GM12865 (cell line): ENCODE measurements around the gene INF2.

ENCODE experiments used
- DNase-seq: peaks from one replicate; pipeline ENCODE4 v3.0.0; 2010; ENCODE audit warnings: low read depth
- H3K4me3 ChIP-seq: 2 replicates; pipeline ENCODE4 v1.5.1; 2011; ENCODE audit warnings: mild to moderate bottlenecking, low read depth, low read length, control low read depth
- CTCF ChIP-seq: IDR thresholded peaks from 2 replicates; pipeline ENCODE4 v1.5.1; 2011; ENCODE audit warnings: low read length, control low read depth, low read depth, inconsistent platforms; ENCODE audit not compliant: insufficient read depth; ENCODE audit errors: missing control alignments

The INF2 gene

GRCh38 chr14:104757238-104757585, 67.8 kb downstream of the INF2 start:
- TF ChIP-seq CTCF, result no peak
- H3K4me3 ChIP-seq, result no peak overlapping the region
- DNase-seq, result no peak

DNA sequence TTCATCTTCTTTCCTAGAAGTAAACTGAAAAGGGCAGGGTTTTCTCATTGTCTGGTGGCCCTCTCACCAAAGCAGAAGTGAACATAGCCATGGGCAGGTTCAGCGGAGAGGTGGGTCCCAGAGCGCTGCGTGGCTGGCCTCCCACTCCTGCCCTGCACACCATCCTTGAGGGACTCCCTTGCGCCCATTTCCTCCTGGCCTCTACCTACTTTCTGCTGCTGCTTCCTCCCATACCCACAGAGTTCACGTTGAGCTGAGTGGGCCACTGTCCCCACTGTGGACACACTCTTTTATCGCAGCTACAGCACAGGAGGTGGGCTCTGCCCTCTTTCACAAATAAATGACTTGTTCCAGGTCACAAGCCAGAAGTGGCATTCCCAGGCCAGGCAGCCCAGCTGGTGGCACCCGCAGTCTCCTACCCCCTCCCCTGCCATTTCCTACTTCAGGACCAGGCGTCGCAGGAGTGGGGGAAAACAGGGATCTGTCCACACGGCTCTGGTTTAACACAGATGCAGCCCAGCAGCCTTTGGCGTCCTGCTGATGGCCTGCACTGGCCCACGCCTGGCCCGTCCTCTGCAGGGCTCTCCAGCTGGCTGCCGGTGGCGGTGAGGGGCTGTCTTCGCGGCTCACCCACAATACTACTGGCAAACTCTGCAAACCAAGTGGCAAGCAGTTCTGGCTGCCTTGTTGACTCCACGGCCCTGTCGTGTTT, 68.4 kb downstream of the INF2 start:
- no peak overlapping the region for H3K4me3 ChIP-seq
- DNase-seq, result no peak
- no peak for TF ChIP-seq CTCF

- H3K4me3 ChIP-seq, result no peak overlapping the region
- no peak for TF ChIP-seq CTCF
- DNase-seq, result no peak
These were observed 69.9 kb downstream of the INF2 start for GRCh38 chr14:104758981-104759969.

DNA sequence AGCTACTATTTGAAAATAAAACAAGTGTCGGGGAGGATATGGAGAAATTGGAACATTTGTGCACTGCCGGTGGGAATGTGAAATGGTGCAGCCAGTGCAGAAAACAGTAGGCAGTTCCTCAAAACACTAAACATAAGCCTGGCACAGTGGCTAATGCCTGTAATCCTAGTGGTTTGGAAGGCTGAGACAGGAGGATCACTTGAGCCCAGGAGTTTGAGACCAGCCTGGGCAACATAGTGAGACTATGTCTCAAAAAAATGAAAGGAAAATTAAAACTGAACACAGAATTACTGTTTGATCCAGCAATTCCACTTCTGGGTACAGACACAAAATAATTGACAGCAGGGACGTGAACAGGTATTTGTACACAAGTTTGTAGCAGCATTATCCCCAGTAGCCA, 76.1 kb downstream of the INF2 start:
- no peak overlapping the region for H3K4me3 ChIP-seq
- TF ChIP-seq CTCF, result no peak
- no peak for DNase-seq

DNA sequence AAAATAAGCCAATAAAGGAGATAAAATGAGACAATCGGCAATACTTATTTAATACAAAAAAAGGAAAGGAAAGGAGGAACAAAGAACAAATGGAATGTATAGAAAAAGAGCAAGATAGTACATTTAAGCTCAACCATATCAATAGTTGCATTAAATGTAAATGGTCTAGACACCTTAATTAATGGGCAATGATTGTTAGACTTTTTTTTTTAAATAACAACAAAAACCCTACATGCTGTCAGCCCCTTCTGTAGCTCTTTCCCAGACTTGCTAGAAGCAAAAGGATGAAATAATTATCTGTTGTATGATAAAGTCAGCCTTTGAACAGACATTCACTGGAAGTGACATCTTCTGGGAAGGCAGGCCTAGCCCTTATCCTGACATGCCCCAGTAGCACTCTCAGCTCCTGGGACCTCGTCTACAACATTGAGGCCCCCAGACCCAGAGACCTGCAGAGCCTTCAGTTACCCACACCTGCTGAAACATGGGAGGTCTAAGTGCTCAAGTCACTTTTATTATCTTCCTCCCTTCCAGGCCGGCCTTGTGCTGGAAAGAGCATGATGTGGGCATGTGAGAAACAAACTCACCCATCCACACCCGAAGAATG, 76.9 kb downstream of the INF2 start:
- no peak for DNase-seq
- no peak for TF ChIP-seq CTCF
- H3K4me3 ChIP-seq, result no peak overlapping the region

DNA sequence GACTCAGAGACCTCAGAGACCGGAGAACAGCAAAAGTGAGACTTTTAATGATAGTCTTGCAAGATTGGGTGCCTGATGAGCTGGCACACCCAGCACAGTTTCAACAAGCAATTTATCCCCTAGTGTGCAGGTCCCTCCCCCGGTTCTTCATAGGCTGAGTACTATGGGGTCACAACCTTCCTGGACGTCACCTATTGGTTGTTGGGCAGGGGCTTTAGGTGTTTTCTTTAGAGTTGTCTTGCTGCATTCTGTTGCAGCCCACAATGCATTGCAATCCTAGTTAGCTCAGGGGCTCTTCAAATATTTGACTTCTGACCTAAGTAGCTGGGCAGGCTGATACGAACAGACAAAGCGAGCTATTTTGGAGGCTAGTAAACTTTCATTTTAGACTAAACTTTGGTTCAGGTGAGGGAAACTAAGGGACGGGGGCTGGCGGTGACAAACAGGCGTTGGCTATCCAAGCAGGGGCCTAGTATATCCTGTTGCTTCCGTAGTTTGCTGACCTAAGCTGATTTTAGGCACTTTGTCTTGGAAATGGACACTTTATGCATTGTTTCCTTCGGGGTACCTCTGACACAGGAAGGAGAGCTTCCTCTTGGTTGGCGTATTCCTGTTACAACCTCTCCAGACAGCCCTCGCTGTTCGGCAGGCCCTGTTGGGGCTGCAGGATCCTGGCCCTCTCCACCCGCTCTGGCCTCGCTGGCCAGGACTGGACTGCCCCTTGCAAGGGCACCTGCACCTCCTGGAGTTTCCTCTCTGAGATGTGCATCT, 77.6 kb downstream of the INF2 start:
- H3K4me3 ChIP-seq, result no peak overlapping the region
- TF ChIP-seq CTCF, result no peak
- DNase-seq, result no peak
